ENCODE data around the gene ISCA1. TPM values are rescaled to one million over a fixed set of nuclear protein-coding genes. Genes with fewer than 3 reads are reported as not detected.

Gene ISCA1
- total RNA-seq, 1 donor from 2014 or later = 94.2 TPM

DNA sequence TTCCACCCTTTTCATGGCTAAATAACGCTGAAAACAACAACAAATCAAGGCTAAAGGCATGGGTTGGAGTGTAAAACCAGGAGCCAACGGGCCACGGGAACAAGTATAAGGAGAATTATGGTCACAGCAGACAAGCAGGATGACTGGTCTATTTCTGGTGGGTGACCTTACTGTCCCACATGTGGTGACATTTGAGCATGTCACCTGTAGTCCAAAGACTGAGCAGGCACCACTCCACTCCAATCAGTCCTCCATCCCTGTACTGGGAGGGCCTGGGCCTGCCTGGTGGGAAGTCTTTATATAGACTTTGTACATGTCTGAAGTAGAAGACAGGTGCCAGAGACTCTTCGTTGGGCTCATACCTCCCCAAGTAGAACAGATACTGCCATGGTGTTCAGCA lies 59.7 kb downstream of the ISCA1 start:
- DNase-seq = no peak

DNA sequence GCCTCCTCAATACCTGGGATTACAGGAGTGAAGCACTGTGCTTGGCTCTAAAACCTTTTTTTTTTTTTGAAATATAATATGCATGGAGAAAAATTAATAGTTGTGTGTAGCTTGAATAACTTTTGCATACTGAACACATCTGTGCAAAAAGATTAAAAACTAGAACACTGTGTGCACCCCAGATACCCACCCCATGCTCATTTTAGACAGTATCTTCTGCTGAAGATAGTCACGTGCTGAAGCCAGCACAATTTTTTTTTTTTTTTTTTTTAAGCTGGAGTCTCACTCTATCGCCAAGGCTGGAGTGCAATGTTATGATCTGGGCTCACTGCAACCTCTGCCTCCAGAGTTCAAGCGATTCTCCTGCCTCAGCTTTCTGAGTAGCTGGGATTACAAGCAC lies 62.7 kb downstream of the ISCA1 start:
- no peak for DNase-seq

DNA sequence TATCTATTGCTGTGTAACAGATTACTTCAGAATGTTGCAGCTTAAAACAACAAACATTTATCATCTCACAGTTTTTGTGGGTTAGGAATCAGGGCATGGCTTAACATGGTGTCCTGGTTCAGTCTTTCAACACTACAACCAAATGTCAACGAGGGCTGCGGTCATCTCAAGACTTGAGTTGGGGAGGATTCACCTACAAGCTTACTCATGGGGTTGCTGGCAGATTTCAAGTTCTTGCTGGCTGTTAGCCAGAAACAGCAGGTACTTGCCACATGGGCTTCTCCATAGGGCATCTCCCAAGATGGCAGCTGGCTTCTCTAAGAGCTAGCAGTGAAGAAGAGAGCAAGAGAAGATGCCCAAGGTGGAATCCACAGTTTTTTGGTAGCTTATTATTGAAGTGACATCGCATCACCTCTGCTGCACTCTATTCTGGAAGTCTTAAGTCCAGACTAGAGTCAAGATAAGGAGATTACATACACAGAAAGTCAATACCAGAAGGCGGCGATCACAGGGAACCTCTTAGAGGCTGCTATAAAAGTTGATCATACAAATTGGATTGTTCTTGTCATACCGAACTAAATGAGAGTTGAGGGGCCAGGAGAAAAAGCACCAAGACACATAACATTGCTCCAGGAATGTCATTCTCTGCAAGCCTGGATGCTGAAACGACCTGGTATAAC lies 65.1 kb downstream of the ISCA1 start:
- DNase-seq = no peak

Small RNAs within 50 kb of the gene (small RNA-seq; reads per million reads assigned to genes)
- gene AL137849.1 (not detected), gene RN7SKP264 (not detected)

Other genes with a start within 250 kb of the ISCA1 start
- gene GOLM1, start 183.0 kb downstream of the ISCA1 start, total RNA-seq = 75.5 TPM
- gene C9orf153, start 22.9 kb downstream of the ISCA1 start, total RNA-seq = 0.62 TPM
- gene TUT7, start 71.9 kb upstream of the ISCA1 start, total RNA-seq = 34.0 TPM

Measured in occipital lobe (tissue), 3 donors.